ENCODE results near the gene CDC20B.

The CDC20B gene, protein sequence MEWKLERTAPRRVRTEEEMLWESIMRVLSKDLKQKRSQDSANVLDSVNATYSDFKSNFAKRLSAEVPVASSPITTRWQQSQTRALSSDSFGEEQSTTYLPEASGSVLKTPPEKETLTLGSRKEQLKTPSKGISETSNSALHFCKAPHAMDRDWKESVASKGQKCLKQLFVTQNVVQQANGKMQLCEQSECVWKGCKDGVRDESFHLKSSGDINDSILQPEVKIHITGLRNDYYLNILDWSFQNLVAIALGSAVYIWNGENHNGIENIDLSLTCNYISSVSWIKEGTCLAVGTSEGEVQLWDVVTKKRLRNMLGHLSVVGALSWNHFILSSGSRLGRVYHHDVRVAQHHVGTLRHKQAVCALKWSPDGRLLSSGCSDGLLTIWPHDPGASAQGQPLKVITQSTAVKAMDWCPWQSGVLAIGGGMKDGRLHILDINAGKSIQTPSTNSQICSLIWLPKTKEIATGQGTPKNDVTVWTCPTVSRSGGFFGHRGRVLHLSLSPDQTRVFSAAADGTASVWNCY

GRCh38 chr5:55172937-55173686 lies at the start of gene CDC20B:
Gene CDC20B (minus strand): TSS chr5:55173177. CDS start chr5:55173000, 177 bp downstream.
- DNase-seq = no peak

DNA sequence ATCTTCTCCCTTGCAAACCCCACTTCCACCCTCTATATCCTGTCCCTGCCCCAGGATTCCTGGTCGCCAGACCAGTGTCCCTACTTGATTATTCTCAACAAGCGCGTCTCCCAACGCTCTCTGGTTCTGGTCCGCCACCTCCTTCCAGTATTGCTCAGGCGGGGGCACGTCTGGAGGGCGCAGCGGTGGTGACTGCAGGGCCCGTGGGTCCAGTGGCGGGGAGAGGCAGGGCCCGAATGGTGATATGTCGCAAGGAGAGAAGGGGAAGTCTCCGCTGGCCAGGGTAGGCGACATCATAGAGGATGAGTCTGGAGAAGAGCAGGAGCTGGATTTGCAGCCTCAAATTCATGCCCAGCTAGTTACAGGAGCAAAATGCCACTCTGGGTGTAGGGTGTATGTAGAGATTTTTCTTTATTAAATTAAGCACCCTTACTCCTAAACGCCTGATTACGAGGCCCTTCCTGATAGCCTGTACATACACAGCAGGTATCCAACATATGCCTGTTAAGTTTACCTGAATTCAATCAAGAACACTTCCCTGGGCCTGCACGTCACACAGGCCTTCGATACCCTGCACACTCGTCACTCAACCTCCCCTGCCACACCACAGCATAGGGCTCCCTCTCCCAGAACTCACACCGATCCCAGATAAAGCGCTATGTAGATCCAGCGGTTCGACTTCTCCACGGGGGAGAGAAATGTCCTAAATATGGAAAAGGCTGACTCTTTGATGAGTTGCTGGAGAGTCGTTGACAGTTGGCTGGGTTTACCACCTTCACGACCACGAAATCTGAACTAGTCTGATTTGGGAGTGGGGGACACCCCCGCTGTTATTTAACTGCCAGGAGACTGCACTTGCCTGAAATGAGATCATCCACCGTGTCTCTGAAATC lies 49.4 kb upstream of the CDC20B start:
- no peak for DNase-seq

DNA sequence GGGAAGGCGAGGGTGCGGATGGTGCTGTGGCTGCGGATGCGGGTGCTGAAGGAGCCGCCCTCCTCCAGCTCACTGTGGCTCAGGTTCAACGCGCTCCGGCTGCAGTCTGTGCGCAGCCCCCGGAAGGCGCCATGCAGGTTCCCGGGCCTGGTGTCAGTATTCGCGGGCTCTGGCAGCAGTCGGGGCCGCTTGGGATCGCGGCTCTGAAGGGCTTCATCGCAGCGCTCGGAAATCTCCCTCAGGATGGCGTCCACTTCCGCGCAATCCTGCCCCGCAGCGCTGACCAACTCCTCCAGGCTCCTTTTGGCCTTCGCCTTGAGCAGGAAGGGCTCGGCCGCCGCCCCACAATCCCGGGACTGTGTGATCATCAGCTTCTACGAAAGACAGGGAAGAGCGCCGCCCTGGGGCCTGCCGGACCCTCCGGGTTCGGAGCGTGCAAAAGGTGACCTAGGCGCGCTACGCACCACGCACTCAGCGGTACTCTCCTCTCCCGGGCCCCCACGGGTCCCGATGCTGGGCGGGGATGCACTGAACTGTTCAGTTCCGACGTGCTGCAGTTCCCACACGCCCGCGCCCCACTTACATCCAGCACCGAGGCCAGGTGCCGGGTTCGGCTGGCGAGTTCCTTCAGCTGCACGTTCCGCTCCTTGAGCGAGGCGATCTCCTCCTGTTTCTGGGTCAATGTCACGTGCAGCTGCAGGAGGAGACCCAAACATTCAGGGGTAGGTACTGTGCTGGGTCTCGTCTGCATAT lies 47.6 kb upstream of the CDC20B start:
- DNase-seq = no peak

GRCh38 chr5:55219770-55220169 lies 46.8 kb upstream of the CDC20B start:
- DNase-seq = no peak

DNA sequence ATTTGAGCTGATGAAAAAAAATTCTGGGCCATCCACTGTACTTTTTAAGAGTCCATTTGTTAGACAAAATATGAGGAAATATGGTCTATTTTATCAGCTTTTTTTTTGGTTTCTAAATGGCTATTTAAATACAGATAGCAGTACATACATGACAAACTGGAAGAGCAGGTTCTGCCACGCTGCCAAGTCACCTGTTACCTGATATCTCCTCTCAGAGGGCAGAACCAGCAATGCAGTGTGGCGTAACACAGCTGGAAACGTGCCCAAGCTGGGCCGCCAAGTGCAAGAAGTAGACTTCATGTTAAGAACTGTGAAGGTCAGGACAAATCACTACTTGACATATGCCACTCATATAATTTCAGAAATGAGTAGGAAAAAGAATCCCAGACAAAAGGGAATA lies 46.0 kb upstream of the CDC20B start:
- no peak for DNase-seq

GRCh38 chr5:55211184-55211874 lies 38.4 kb upstream of the CDC20B start:
- no peak for DNase-seq

- no peak for DNase-seq
Observed at GRCh38 chr5:55205001-55205400, 32.0 kb upstream of the CDC20B start.

DNA sequence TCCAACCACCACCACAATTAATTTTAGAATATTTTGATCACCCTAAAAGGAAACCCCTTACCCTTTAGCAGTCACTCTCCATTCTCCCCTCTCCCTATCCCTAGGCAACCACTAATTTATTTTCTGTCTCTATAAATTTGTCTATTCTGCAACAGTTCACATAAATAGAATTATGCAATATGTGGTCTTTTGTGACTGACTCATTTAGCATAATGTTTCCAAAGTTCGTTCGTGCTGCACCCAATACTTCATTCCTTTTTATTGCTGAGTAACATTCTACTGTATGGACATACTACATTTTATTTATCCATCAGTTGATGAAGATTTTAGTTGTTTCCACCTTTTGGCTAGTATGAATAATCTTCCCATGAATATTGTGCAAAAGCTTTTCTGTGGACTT lies 18.2 kb upstream of the CDC20B start:
- DNase-seq = no peak

- no peak for DNase-seq
Observed at GRCh38 chr5:55188656-55189540, 15.9 kb upstream of the CDC20B start.

DNA sequence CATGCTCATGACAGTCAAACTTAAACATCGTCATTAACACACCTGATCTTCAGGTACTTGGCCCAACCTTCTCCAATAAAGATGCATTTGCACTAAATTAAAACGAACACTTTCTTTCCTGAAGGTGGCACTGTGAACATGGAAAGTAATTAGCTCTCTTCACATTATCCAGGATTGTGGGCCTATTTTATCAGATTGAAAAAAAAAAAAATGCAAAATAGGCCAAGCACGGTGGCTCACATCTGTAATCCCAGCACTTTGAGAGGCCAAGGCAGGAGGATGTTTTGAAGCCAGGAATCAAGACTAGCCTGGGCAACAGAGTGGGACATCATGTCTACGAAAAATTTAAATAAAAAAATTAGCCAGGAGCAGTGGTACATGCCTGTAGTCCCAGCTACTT lies 14.4 kb upstream of the CDC20B start:
- DNase-seq = no peak

DNA sequence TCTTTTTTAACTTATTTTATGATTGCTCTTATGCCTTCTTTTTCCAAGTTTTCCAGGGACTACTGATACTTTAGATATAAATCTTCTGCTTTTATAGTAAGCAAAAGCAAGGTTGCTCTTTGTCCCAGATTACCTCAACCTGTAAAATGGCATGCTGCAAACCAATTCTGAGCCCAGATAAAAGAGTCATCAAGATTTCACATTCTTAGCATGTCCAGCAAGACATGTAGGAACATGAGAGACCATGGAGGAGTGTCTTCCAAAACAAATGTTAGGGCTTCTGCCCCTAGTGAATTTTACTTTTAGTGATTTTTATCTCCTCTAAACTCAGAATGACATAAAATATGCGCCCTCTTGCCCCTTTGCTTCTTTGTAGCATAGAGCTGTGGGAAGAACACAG lies 7.0 kb upstream of the CDC20B start:
- no peak for DNase-seq

- no peak for DNase-seq
Observed at GRCh38 chr5:55177078-55177477, 4.1 kb upstream of the CDC20B start.

- DNase-seq = no peak
Observed at GRCh38 chr5:55176176-55176818, 3.3 kb upstream of the CDC20B start.

DNA sequence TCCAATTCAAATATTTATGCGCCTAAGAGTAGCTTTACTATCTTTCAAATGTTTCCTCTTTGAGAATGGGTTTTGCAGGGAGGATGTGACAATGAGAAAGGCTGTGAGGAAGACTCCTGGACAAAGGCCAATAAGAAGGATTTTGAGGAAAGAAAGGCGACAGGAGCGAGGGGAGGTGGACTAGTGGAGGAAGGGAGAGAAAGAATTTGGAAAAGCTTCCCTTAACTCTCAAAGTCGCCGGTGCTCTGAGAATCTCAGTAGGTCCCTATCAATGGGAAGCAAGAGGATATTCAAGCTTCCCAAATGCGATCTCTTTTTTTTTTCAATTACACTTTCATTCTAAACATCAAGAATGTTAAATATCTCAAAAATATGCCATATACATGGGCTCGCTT lies 2.8 kb upstream of the CDC20B start:
- DNase-seq = no peak

- no peak for DNase-seq
Observed at GRCh38 chr5:55173687-55174230, 782 bp upstream of the CDC20B start.

GRCh38 chr5:55172051-55172899 lies 702 bp downstream of the CDC20B start:
- peak; percentile 31 for DNase-seq

GRCh38 chr5:55171471-55171870 lies 1.5 kb downstream of the CDC20B start:
- DNase-seq = no peak

GRCh38 chr5:55162666-55163065 lies 10.3 kb downstream of the CDC20B start:
- DNase-seq = no peak
